Midbrain (tissue), 1 donor: ENCODE results near the gene ELOVL1.
"Not testable (repeated sequence)": the region's sequence is repeated elsewhere in the genome, so short reads cannot be mapped to it uniquely, and the experiment has no call there.

ENCODE experiments used
- DNase-seq: peaks from one replicate; lab custom pipeline; 2025; lab: John Stamatoyannopoulos, UW

The ELOVL1 gene

DNA sequence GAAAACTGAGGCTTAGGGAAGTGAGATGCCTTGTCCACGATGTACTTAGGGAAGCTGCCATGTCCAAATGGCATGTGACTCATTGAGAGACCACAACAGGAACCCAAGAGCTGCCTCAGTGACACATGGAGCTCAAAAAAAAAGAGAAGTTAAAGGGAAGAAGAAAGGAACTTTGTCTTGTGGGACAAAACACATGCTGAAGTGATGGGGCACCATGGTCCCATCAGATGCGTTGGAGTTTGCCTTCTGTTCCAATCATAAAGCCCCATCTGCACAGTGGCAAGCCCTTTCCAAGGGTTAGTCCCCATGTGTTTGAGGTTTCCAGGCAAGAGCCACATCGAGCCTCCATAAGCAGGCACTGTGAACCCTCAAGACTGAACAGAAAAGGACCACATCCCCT, 13.8 kb upstream of the ELOVL1 start:
- DNase-seq, result peak; percentile 65

- no peak for DNase-seq
These were observed 11.7 kb upstream of the ELOVL1 start for GRCh38 chr1:43379476-43379875.

DNA sequence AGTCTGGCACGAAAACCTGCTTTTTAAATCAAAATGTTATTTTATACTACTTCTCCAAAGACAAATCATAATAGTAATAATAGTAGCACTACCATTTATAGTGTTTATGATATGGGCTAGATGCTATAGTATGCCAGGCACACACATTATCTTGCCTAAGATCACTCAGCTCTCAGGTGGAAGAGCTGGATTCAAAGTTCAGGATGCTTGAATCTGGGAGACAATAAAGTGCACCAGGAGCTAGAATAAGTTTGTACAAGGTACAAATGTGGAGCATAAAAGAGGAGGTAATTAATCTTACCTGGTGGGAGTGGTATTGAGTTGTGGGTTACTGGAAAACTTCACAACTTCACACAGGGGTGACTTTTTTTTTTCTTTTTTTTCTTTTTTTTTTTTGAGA, 10.0 kb upstream of the ELOVL1 start:
- DNase-seq, result no peak

GRCh38 chr1:43376723-43377235, 9.0 kb upstream of the ELOVL1 start:
- no peak for DNase-seq

GRCh38 chr1:43373066-43373940, 5.5 kb upstream of the ELOVL1 start:
- no peak for DNase-seq

DNA sequence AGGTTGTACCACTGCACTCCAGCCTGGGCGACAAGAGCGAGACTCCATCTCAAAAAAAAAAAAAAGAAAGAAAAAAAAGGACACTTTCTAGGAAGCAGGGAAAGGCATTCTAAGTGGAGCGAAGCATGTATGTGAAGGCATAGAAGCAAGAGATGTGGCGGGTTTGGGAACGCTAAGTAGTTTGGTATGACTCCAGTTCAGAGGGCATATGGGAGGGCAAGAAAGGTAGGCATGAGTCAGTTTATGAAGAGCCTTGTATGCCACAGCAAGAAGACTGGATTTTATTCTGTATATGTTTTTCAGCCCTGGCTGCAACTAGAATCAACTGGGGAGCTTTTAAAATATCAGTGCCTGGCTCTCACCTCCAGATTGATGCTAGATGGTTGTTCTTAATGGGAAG, 4.4 kb upstream of the ELOVL1 start:
- DNase-seq, result no peak

- no peak for DNase-seq
These were observed 2.8 kb upstream of the ELOVL1 start for GRCh38 chr1:43370564-43370963.

- not testable (repeated sequence) for DNase-seq
These were observed 2.0 kb upstream of the ELOVL1 start for GRCh38 chr1:43369779-43370178.

DNA sequence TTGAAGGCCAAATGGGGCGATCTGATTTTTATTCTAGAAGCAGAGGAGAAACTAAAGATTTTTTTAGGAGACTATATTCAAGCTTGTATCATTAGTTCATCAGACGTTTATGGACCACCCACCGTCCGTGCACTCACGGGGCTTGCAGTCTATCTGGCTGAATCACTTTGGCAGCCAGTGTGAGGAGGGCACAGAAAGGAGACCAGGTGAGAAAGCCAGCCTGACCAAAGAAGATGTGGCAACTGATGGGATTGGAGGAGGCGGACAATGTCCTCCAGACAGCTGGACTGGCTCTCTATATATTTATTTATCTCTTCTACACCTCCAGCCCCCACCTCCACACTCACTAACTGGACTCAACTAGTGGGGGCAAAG, 822 bp upstream of the ELOVL1 start:
- no peak for DNase-seq

GRCh38 chr1:43367026-43367903, 546 bp downstream of the ELOVL1 start:
- no peak for DNase-seq

DNA sequence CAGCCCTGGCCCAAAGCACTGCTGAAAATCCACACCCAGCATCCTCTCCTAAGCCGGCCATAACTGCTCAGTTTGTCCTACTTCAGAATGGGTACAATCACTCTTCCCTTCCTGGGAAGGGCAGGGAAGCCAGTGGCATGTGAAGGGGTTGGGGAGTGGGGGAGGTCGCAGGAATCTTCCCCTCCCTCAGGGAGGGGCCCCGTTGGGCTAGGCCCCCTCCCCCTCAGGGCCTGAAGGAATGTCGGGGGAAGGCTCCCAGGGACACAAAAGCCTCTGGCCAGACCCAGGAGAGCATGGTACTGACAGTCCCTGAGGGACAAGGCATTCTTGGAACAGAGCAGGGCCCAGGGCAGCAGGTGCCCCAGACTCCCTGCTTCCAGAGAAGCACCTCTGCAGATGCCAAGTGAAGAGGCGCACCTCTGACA, 1.2 kb downstream of the ELOVL1 start:
- DNase-seq, result no peak

- DNase-seq, result no peak
These were observed 1.6 kb downstream of the ELOVL1 start for GRCh38 chr1:43366179-43366578.

- DNase-seq, result no peak
These were observed 2.1 kb downstream of the ELOVL1 start for GRCh38 chr1:43365678-43366077.

DNA sequence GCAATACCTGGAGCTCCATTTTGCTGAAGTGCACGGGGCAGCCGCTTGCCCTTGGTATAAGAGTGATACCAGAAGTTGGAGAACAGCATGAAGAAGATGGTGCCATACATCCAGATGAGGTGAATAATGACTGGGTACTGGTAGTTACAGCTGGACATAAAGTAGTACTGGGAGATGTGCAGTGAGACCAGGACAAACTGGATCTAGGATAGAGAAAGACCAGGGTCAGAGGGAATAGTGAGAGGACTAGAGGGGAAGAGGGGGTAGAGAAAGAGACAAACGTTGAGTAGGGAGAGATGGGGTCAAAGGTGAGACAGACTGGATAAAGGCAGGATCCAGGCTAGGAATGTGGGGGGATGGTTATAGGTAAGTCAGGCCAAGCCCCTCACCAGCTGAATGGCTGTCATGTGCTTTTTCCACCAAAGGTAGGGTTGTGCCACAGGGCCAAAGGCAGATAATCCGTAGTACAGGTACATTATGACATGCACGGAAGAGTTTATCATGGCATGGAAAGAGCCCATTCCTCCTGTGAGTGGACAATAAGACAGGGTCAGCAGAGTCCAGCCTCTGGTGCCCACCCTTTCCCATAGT, 3.8 kb downstream of the ELOVL1 start:
- no peak for DNase-seq

DNA sequence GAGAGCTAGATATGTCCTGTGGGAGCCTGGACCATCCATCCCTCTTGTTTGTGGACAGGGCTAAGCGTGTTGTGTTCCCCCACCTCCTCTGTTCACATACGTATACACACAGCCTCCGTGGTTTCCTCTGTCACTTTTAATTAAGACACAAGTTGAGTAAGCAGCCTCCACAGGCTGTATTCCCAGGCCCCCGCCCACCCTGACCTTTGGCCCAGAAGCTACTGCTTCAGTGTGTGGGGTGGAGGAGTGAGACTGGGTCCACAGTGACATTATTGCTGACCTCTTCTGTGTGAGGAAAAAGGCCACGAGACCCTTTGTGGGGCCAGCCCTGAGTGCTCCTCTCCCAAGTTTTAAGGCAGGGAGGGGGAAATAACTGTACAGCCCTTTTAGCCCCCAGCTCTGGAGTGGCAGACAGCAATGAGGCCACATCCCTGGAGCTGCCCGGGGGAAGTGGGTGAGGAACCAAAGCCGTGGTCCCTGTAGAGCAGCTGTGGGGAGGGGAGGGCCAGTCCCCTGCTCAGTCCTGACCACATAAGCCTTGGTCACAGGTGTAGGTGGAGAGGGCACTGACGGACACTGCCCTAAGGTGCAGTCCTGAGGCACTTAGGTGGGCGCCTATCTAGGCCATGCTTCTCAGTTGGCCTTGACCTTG, 4.4 kb downstream of the ELOVL1 start:
- no peak for DNase-seq

- DNase-seq, result no peak
These were observed 7.2 kb downstream of the ELOVL1 start for GRCh38 chr1:43360616-43361015.

- no peak for DNase-seq
These were observed 8.1 kb downstream of the ELOVL1 start for GRCh38 chr1:43359696-43360095.

GRCh38 chr1:43358746-43359693, 8.8 kb downstream of the ELOVL1 start, which contains the start of gene CDC20:
TSS of gene CDC20 (plus strand) at chr1:43358981. CDS start at chr1:43359216, 235 bp downstream.
- DNase-seq, result peak; percentile 97

DNA sequence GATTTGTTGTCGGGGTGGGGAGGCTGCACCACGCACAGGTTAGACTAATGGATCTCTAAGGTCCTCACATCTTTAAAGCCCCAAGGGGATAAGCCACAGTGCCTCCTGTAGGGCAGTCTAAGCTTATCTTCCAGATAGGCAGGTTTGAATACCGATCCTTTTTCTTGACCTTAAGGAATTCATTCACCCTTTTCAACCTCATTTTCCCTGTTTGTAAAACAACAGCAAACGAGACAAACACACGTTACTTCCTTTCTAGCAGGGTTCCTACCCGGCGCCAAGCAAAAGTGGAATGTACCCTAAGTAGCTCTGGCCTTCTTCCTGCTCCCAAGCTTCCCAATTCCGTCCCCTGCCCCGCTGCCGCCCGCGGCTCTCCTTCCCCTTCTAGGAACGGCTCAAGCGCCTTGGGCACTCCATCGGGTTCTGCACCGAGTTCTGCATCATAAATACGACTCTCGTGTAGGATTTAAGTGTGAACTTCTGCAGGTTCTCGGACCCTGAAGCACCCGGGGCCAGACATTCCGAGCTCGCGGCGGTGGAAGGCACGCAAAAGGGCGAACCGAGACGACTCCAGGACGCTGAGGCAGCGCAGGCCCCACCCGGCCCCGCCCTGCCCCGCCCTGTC, 9.6 kb downstream of the ELOVL1 start:
- DNase-seq, result no peak

DNA sequence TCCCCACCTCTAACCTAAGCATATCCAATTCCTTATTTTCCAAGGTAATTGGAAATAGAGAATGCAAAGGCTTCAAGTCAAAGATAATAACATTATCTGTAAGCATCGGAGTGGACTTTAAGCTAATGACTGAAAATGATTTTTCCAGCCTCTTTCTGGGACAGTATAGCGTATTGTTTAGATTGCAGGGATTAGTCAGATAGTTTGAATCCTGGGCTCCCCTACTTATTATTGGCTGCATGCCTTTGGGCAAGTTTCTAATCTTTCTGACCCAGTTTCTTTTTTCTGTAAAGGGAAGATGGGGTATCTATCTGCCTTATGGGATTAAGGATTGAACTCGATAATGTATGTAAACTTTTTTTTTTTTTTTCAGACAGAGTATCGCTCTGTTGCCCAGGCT, 10.6 kb downstream of the ELOVL1 start:
- DNase-seq, result no peak
